HG03460 (cell line): ENCODE data around the gene HECTD3.
"Not testable (repeated sequence)": the region's sequence is repeated elsewhere in the genome, so short reads cannot be mapped to it uniquely, and the experiment has no call there.

ENCODE experiments used
- ATAC-seq: cut with Tn5 transposase; IDR thresholded peaks from one replicate; pipeline ENCODE4 v1.9.1; 2021; ENCODE audit not compliant: unreplicated experiment

The HECTD3 gene

DNA sequence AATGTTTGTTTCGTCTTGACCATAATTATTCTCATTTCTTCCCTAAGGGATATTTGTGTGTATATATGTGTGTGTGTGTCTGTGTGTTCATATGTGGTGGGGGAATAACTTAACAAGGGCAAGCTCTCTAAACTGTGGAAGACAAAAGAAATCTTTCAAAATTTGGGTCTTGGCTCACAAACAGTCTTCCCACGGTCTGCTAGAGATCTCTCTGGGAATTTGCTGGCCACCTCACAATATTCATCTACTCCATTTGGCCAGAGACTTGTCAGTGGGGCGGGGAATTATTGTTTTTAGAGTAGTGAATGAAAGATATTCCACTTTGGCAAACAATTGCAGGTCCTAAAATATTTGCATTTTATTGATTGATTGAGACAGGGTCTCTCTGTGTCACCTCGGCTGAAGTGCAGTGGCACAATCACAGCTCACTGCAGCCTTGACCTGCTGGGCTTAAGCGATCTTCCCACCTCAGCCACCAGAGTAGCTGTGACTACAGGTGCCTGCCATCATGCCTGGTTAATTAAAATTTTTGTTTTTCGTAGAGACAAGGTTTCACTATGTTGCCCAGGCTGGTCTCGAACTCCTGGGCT, 16.7 kb downstream of the HECTD3 start:
- no peak for ATAC-seq

DNA sequence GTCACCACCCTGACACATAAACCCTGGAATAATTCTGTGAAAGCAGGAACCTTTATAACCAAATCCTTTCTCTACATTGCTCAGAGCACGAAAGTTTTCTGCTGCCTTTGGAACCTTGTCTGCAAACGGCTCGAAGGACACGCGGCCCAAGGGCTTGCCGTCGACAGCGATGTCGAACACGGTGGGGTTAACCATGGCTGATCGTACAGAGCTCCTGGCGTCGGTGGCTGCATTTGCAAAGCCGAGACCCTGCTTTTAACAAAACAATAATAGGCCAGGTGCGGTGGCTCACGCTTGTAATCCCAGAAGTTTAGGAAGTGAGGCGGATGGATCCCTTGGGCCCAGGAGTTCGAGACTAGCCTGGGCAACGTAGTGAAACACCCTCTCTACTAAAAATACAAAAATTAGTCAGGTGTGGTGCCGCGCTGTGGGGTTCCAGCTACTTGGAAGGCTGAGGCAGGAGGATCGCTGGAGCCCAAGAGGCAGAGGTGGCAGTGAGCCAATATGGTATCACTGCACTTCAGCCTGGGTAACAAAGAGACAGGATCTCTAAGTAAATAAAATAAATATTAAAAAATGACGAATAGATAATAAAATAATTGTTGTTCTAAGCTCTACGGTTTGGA, 22.5 kb downstream of the HECTD3 start:
- no peak for ATAC-seq

DNA sequence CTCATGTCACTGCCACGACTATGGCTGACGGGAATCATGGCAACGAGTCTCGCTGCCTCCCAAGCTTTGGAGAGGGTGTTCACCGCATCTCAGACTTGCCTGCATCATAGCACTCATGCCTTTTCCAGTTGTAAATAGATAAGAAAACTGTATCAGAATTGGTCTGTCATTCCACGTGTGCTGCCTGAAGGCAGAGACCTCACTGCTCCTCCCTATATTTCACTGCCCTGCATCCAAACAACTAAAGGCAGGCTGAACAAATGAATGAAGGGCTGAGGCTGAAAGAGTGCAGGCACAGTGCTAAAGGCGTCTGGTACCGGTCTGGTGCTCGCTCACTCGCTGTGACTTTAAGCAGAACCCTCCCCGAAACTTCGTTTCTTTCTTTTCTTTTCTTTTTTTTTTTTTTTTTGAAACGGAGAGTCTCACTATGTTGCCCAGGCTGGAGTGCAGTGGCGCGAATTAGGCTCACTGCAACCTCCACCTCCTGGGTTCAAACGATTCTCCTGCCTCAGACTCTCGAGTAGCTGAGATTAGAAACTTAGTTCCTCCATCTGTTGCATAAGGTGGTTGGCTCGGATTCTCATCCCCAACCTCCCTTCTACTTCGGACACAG, 25.3 kb downstream of the HECTD3 start:
- peak; percentile 12 for ATAC-seq

DNA sequence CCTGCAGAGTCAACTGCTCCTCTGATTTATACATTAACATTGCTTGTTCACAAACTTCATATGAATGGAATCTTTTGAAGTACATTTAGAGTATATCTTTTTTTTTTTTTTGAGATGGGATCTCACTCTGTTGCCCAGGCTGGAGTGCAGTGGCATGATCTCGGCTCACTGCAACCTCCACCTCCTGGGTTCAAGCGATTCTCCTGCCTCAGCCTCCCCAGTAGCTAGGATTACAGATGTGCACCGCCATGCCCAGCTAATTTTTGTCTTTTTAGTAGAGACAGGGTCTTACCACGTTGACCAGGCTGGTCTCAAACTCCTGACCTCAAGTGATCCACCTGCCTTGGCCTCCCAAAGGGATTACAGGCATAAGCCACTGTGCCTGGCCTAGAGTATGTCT, 33.8 kb downstream of the HECTD3 start:
- not testable (repeated sequence) for ATAC-seq

DNA sequence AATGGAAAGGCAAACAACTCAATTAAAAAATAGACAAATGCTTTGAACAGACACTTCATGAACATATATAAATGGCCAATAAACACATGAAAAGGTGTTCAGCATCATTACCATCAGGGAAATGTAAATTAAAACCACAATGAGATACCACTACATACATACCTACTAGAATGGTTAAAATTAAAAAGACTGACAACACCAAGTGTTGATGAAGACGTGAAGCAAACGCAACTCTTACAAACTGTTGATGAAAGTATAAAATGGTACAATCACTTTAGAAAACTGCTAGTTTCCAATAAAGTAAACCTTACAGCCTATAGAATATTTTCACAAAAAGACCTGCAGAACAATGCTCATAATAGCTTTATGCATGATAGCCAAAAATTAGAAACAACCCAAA, 34.9 kb downstream of the HECTD3 start:
- no peak for ATAC-seq

DNA sequence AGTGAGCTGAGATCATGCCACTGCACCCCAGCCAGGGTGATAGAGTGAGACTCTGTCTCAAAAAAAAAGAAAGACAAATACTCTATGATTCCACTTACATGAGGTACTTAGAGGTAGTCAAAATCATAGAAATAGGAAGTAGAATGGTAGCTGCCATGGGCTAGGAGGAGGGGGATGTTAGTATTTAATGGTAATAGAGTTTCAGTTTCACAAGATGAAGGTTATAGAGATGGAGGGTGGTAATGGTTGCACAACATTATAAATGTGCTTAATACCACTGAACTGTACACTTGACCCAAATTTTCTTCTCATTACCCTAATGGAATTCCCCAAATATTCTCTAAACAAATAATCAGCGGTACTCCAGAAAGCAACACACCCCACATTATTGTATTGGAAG, 37.5 kb downstream of the HECTD3 start:
- ATAC-seq: no peak

DNA sequence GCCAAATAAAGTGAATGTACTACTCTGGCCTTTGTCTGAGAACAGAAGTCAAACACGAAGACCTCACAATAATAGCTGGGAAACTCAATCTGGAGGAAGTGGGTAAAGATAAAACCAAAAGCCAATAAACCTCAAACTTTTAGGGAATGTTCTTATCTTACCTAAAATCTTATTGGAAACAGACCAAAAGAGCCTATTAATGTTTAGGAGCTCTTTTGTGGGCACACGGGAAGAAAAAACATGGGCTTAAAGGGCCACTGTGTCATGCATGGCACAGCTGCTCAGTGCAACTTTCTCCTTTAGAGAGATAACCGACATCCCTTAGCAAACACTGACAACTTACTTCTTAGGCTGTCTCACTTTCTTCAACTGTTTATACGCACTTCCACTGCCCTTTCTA, 40.8 kb downstream of the HECTD3 start:
- no peak for ATAC-seq

DNA sequence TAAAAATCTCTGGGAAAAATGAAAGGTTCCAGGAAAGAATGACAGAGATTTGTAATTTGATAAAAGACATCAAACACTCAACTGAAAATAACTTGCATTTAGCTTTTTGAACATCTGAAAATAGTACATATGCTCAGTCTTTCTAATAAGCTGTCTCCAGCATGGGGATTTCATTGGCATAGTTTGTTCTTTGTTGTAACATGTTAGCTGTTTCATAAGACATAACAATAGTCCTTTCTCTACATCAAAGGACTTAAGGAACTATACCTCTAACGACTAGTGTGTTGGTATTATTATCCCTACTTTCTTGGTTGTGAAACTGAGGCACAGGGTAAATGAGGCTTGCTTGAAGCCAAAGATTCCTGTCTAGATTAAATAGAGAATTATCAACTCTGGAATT, 46.7 kb downstream of the HECTD3 start:
- ATAC-seq: no peak

DNA sequence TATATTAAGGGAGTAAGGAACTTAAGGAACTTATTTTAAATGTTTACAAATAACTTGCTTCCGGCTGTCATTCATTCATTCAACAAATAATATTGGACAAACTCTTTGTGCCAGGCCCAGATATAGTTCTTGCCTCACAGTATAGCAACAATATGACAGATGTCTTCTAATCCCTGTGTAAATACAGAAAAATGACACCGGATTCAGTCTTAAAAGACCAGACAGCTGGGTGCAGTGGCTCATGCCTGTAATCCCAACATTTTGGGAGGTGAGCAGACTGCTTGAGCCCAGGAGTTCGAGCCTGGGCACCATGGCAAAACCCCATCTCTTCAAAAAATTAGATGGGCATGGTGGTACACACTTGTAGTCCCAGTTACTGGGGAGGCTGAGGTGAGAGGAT, 48.4 kb downstream of the HECTD3 start:
- no peak for ATAC-seq

DNA sequence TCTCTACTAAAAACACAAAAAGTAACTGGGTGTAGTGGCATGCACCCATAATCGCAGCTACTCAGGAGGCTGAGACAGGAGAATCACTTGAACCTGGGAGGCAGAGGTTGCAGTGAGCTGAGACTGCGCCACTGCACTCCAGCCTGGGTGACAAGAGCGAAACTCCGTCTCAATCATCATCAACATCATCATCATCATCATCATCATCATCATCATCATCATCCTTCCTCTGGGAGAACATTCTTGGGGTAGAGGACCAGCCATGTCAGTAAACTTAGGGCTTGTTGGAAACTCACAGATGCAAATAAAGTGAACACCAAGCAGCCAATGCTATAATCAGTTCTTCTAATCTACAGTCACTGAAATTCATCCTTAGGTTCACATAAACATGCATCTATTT, 49.1 kb downstream of the HECTD3 start:
- ATAC-seq: not testable (repeated sequence)

DNA sequence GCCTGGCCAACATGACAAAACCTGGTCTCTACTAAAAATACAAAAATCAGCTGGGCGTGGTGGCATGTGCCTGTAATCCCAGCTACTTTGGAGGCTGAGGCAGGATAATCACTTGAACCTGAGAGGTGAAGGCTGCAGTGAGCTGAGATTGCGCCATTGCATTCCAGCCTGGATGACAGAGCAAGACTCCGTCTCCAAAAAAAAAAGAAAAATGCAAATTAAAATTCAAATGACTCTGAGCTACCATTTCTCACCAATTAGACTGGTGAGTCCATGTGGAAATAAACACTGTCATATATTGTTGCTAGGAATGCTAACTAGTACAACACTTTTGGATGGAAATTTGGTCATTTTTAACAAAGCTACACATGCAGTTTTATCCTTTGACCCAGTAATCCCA, 53.6 kb downstream of the HECTD3 start:
- ATAC-seq: not testable (repeated sequence)

DNA sequence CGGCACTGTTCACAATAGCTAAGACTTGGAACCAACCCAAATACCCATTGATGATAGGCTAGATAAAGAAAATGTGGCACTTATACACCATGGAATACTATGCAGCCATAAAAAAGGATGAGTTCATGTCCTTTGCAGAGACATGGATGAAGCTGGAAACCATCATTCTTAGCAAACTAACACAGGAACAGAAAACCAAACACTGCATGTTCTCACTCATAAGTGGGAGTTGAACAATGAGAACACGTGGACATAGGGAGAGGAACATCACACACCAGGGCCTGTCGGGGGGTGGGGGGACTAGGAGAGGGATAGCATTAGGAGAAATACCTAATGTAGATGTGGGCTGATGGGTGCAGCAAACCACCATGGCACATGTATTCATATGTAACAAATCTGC, 55.0 kb downstream of the HECTD3 start:
- not testable (repeated sequence) for ATAC-seq
